Posterior vena cava (tissue), 2 donors: ENCODE results near the gene TTC21A. TPM values are rescaled to one million over a fixed set of nuclear protein-coding genes. Genes with fewer than 3 reads are reported as not detected.
A peak's percentile ranks its signal among the peaks of the same experiment; 100 is the strongest.

Experiments used
- DNase-seq: peaks from one replicate; pipeline ENCODE4 v3.0.0-alpha.2; 2020; ENCODE audit warnings: low spot score
- intact Hi-C, 2 donors: fragments of 100-400 bp; cut with DNase I; formaldehyde crosslinking; loops; one replicate each; pipeline versions ENCODE4 v1.14.1 to v1.14.2; 2022 to 2023
- total RNA-seq, 2 donors: library from RNA; stranded (reverse); fragmentation: NEBNext Ultra II Directional; extraction: Animal tissue kit (Norgen Biotek cat#: 25700); gene quantifications; one replicate each; pipeline ENCODE4 v1.2.1, GENCODE V29; 2021
- donor health status: DM: yes; HTN: yes; CAD: no.
- donor health status: DM: yes; HTN: yes; CAD: no.

The TTC21A gene
- total RNA-seq, 2 donors from 2014 or later: 3.0 to 5.4 TPM

DNA sequence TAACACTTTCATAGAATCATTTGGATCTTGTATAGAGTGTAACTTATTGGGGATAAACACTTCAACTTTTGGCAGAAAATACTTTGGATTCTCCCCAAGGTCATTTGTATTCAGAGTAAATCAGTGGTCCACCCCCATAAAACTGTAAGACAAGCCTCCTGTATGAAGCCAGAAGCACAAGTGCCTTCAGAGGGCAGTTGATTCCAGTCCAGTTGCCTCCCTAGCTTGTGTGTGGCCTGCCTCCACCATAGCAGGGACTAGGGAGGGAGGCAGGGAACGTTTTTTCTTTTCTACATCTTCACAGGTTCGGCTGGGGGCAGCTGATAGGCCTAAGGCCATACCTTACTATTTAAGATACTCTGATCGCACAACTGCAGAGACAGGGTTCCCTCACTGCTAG, 11.7 kb upstream of the TTC21A start:
- no peak for DNase-seq
- intact Hi-C loops: no loop called here

DNA sequence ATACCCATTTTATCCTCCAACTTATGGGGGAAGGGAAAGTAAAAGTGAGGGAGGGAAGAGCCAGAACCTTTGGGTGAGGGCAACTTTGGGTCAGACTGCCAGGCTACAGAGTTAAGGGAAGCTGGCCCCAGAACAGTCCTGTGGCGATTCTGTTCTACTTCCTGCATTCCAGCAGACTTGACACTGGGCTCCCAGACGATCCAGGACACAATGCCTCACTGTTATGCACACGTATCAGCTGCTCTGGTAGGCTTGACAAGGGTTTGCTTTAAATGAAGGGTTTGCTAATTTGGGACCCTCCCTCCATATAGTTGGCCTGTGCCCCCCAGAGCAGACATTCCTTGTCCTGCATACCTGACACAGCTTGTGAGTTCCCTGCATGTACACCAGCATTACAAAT, 10.7 kb upstream of the TTC21A start:
- DNase-seq: no peak
- intact Hi-C loops: no loop called here

DNA sequence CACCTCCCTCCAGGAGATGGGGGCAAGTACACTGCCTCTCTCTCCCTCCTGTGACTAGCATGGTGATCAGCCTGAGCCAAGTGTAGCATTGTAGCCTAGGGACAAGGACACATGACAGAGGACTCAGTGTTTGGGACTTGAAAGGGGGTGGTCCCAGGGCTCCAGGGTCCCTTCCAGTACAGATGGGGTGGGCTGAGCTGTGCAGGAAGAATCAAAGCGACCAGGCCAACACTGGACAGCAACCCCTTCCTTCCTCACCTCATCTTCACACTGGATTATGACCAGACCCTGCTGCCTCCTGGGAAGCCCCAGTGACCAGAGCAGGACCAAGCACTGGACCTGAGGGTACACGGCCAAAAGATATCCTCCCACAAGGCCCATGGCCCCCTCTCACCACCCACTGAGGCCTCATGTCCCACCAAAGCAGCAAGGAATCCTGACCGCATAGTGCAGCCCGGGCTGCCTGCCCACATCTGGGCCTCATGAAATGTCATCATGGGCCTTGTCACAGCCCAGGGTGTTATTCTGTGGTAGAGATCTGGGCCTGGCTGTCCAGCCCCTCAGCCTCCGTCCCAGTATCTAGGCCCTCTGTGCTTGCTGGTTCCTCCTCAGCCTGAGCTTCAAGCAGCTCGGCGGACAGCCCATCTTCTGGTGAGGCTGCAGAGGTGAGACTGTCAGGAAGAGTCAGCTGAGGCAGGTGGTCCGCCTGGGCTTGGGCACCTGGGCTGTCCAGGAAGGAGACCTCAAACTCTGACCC, 9.6 kb upstream of the TTC21A start:
- no peak for DNase-seq
- intact Hi-C loops: no loop called here

DNA sequence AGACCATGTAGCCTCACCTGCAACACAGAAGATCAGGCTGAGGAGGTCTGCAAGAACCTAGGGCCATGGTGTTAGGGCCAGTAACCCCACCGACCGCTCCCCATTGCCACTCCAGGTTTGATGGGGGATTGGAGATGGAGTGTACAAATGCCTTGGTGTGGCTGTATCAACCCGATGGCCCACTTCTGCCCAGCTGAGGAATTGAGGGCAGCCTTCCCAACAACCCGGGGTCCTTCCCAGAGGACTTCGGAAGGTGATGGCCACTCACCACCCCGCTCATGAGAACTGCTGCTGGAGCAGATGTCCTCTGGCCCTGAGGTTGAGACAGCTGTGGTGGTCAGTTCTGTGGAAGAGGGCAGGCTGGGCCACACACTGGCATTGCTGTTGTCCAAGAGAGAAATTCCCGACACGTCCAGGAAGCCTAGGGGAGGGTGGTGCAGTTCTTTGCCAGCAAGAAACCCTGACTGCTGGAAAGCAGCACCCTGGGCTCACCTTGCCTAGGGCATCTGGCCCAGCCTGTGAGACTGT, 8.9 kb upstream of the TTC21A start:
- intact Hi-C loops: no loop called here
- DNase-seq: no peak

DNA sequence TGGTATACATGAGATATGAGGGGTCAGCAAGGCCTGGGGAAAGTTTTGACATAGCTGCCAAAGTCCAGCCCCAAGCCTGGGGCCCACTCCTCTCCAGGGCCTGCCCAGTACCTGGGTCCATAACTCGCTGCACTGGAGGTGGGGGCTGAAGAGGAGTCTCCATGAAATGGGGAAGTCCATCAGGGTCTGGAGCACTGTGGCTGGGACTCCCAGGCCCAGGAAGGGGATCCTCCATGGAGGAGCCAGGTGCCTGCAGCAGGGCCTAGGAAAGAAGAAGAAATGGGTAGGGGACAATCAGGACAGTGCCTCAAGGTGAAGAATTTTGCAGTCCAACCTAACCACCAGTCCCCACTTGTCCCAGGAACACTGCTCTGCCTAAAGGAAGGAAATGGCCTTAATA, 8.2 kb upstream of the TTC21A start:
- no peak for DNase-seq
- intact Hi-C loops: no loop called here

DNA sequence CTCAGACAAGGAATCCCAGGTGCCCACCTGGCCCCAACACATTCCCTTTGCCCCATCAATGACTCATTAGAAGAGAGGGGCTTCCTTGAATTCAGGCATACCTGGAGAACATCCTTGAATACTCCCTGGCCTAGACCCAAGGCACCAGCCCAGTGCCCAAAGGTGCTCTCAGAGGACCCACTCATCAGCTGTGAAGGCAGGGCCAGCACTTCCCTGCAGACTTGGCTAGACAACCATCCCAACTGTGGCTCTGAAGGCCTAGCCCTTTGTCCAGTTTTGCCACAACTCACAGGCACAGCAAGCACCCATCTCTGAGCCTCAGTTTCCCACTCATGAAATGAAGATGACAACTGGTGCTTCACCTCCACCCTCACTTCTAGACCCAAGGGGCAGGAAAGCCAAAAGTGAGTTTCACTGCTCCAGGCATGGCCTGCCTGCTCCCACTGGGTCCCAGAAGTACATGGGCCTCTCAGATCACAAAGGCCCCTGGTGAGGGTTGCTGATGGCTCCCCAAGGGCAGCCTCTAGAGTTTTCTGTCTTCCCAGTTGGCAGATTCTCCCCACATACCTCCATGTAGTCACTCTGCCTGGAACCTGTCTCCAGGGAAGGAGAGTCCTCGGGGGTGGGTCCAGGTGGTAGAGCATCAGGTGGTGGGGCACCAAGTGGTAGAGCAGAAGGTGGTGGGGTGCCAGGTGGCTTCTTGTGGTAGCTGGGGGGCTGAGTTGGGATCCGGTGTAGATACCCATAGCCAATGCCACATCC, 7.6 kb upstream of the TTC21A start:
- no peak for DNase-seq
- intact Hi-C loops: no loop called here

DNA sequence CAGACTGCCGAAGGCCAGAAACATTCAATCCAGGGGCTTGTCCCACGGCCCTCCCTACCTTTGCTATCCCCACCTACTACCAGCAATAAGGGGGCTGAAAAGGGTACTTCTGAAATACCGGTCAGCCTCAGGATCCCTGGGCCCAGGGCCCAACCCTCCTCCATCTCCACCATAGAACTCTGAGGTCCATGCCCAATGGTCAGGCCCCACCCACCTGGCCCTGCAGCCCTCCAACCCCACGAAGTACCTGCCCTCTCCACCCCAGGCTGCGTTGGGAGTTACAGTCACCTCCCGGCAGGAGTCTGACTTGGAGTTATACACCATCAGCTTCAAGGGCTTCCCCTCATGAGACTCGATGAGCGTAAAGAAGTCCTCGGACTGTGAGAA, 7.0 kb upstream of the TTC21A start:
- DNase-seq: no peak
- intact Hi-C loops: no loop called here

DNA sequence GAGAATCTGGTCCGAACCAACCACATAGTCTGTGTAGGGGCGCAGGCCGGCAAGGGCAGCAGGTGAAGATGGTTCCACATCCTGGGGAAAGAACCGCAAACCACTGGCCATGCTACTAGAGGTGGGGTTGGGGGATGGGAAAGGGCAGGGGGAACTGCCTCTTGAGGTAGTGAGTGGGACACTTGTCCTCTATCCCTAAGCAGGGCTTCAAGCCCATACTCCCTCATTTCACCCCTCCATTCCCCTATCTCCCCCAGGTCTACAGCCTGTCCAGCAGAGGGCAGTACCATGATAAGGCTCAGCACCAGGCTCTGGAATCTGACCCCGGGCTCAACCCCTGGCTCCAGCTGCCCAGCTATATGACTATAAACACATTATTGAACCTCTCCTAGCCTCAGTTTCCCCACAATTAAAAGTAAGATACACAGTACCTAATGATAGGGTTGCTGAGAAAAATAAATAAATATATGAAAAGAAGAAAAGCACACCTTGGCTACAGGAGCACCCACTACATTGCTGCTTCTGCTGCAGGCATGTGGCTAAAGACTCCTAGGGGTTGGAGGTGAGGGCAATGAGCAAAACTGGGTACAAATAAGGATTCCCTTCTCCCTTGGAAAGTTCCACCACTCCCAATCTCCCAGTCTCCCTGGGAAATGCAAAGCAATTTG, 6.3 kb upstream of the TTC21A start:
- DNase-seq: no peak
- intact Hi-C loops: no loop called here

DNA sequence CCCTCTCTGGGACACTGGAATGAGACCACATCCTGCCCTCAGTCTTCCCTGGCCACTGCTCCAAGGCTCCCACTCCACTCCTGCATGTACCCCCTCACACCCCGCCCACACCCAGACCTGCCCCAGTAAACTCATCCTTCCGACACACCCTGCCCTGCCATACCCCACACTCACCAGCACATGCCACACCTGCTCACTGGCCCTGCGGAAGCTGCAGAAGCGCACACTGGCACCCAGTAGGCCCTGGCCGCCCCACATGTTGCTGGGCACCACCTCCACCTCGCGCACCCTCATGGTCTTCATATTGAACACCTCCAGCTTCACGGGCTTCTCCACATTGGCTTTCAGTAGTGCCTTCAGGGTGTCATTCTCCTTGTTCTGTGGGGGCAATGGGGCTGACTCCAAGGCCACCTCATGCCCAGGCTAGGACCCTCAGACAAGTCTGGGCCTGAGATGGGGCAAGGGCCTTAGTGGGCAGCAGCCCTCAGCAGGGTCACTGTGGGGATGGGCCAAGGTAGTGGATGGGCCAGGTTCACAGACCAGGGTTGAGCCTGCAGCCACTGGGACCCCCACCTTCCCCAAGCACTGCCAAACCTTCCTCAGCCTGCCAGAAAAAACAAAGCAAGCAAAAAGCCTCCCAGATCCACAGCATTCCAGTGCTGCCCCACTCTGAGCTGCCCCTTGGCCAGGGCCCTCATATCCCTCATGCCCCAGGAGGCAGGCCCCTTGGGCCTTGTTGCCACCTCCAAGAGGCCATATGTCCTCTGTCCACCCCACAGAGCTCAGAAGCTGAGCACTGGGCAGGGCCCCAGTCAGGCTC, 4.8 kb upstream of the TTC21A start:
- no peak for DNase-seq
- intact Hi-C loops: no loop called here

DNA sequence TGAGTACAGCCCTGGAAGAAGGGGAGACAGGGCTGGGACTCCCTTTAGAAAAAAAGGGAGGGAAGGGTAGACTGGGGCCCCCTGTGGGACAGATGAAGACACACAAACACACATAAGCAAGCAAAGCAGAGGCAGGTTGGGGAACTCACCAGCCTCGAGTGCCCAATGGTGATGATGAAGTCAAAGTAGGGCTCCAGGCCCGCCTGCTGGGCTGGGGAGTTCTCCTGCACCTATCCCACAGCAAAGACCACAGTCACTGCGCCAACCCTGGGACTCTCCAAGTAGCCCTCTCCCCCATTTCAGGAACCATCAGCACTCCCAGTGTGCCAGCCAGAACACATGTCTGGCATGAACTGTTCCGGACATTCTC, 4.2 kb upstream of the TTC21A start:
- intact Hi-C loops: no loop called here
- no peak for DNase-seq

DNA sequence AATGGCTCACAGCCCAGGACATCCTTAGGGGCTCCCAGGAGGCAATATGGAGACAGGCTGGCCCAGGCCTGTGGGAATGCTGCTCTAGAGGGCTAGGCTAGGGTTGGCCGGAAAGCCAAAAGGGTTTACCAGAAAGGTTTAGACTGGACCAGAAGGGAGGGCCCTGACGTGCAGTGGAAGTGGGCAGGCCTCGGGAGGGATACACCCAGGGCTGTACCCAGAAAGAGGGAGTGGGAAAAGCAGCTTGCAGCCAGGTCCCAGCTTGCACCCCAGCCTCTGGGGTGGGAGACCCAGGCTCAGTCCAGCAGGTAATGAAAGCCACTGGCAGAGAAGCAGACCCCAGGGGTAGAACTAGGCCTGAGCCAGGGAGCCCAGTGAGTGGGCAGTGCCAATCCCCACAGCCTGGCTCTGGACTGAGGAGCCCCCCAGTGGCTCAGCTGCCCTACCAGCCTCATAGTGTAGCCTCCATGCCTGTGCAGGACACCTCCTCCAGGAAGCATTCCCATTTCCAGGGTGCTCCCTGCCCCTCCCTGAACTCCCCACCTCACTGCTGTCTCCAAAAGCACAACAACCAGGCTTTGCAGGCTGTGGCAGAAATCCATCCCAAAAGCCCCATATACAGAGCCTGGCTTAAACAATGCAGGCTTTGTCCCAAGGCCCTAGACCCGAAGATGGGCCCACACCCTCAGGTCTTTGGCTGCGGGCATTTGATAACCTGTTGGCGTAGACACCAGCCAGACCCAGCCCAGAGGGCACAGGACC, 3.5 kb upstream of the TTC21A start:
- DNase-seq: no peak
- intact Hi-C loops: no loop called here

DNA sequence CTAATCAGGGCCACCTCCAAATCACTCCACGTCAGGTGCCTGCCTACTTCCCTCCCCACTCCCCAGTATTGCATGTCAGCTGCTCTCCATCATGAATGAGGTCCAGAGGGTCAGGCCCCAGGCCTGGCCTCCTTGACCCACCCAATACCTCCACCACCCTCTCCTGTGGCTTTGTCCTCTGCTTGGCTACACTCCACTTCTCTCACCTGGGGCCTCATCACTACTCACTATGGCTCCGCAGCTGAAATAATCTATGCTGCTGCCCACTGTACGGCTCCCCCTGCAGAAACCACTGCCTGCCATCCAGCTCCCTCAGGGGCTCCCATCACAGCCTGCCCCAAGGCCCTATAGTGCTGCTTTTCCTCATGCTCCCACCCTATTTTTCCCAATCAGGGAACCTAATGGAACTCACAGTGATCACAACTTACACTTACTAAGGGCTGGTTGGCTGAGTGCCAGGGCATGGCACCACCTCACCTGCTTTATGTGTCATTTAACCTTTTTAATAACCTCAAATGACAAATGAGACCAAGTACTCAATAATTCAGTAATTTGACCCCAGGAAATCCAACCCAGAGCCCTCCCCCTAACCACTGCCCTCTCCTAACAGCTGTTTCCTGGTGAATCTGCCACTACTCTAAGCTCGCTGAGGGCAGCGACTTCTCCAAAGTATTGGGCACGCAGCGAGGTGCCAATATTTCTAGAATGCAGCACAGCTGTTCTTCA, 2.4 kb upstream of the TTC21A start:
- intact Hi-C loops: no loop called here
- no peak for DNase-seq

DNA sequence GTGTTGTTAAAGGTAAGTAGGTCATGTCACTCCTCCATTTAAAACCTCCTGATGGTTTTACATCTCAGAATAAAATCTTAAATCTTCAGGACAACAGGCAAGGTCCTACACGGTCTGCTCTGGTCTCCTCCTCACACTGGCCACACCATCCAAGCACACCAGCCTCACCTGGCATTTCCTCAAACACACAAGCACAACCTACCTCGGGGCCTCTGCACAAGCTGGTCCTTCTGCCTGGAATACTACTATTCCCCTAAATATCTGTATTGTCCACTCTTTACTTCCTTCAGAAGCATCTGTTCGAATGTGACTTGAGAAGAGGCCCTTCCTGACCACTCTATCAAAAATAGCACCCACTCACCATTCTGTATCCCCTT, 1.8 kb upstream of the TTC21A start:
- DNase-seq: no peak
- intact Hi-C loops: no loop called here

DNA sequence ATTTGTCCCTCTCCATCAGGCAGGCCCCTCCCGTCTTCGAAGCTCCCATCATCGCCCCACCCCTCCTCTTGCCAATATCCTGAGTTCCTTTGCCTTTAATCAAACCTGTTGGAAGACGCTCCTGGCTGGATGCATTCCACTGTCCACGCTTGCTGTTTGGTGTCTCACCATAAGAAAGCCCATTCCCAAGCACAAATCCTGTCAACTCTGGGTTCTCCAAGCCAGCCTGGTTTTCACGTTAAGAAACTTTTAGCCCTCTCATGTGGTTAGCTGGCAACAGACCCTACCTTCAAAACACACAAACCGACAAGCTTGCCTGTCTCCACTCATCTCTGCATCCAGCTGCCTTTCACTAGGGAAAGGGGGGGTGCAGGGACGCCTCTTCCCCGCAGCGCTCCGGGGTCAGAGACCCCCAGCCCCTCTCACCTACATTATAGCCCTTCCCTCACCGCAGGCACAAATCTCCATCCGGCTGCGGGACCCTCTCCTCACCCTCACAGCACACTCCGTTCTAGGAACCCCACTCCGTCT, 1.1 kb upstream of the TTC21A start:
- intact Hi-C loops: no loop called here
- DNase-seq: no peak

DNA sequence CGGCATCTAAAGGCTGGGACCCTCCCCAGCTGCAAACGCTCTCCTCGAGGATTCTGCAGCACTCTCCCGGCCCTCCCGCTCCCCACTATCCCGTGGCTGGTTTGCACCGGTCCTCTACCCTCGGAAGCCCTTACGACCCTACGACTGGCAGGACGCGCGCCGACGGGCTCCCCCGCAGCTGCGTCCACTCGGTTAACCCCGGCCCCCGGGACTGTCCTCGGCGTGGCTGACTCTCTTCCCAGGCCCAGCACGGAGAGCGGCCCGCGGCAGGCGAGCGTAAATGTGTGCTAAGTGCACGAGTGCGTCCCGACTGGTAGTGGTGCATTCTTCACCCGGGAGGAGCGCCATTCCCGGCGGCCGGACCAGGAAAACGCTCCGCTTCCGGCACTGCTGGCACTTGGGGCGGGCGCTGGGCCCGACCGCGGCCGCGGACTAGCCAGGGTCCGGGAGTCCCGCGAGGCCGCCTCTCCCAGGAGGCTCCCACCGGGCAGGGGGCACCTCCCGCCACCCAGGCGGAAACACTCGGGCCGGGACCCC, 561 bp upstream of the TTC21A start:
- intact Hi-C loops: no loop called here
- DNase-seq: peak; percentile 87

DNA sequence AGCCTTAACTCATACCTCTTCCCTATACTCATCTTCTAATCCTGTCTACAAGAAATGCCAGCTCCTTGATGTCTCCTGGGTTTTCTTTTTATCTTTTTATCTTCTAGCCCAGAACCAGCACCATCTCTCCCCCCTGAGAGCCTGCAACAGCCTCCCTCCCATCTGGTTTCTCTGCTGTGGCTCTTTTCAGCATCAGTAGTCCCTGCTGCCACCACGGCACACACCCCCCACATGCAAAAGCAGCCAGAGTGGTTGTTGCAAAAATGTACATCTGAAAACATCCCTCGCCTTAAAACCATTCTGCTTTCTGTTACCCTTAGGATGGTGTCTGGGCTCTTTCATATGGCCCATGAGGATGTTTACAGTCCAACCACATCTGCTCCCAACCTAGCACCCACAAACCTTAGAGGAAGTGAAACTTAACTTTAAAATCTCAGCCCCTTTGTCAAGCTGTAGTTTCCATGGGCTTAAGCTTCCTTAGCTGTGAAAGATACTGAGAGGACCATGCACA, 775 bp downstream of the TTC21A start:
- DNase-seq: no peak
- intact Hi-C loops: no loop called here

DNA sequence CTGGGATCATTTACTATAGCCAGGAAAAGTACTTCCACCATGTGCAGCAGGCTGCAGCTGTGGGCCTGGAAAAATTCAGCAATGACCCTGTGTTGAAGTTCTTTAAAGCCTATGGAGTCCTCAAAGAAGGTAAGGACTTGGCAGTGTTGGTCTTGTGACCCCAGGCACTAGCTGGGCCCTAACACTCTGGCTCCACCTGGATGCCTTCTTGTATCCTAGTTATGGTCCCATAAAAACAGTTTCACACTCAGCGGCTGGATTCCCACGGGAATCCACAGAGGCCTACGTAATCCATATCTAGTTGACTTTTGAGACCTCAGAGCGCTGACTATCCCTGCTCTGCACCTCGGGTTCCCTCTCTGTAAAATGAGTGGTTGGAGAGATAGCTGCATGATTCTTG, 1.6 kb downstream of the TTC21A start:
- intact Hi-C loops: no loop called here
- no peak for DNase-seq
